Panc1 (cell line): ENCODE results near the gene WNT5B. TPM values are rescaled to one million over a fixed set of nuclear protein-coding genes. Genes with fewer than 3 reads are reported as not detected.

Source experiments
- ATAC-seq: fragments of 200-7000 bp; cut with Tn5 transposase; 2 replicates; pipeline ENCODE4 v1.9.1; 2020; ENCODE audit warnings: mild to moderate bottlenecking, moderate library complexity
- BruUV-seq: library from RNA; stranded (reverse); fragments of 400-500 nt; replicated peaks from 2 replicates; lab custom pipeline; 2021; lab: Mats Ljungman, UMichigan
- CTCF ChIA-PET: fragments of 300-600 bp; sonication (Branson Sonifier 250); formaldehyde crosslinking; loops from one replicate; lab custom pipeline; 2022; ENCODE audit warnings: antibody characterized with exemption; lab: Charles Lee
- POLR2A ChIA-PET: fragments of 300-600 bp; sonication (Branson Sonifier 250); formaldehyde crosslinking; loops from one replicate; lab custom pipeline; 2022; ENCODE audit warnings: antibody characterized with exemption; lab: Charles Lee
- DNase-seq: peaks from one replicate; pipeline ENCODE4 v3.0.0-alpha.2; 2010; ENCODE audit warnings: low read depth, low spot score
- H3K27ac ChIP-seq: 2 replicates; pipeline ENCODE4 v1.5.1; 2011; ENCODE audit warnings: mild to moderate bottlenecking, low read length, inconsistent platforms
- H3K27me3 ChIP-seq: fragments of 200-500 bp; sonication (Bioruptor generic); 2 replicates; pipeline ENCODE4 v1.6.0; 2014; ENCODE audit warnings: low read length, inconsistent platforms; ENCODE audit not compliant: control insufficient read depth, insufficient read depth
- H3K36me3 ChIP-seq: fragments of 200-500 bp; sonication (Bioruptor generic); 2 replicates; pipeline ENCODE4 v1.5.1; 2014; ENCODE audit warnings: inconsistent platforms, mild to moderate bottlenecking, low read length, moderate library complexity; ENCODE audit not compliant: control insufficient read depth, insufficient read depth
- H3K4me1 ChIP-seq: 2 replicates; pipeline ENCODE4 v1.5.1; 2011; ENCODE audit warnings: inconsistent platforms, mild to moderate bottlenecking, low read length, moderate library complexity; ENCODE audit not compliant: control insufficient read depth, insufficient read depth
- H3K4me3 ChIP-seq, 2 experiments: 2 replicates each; pipeline ENCODE4 v1.5.1; 2011 to 2012; ENCODE audit warnings: low read depth in 2 of 2, low read length in 2 of 2, mild to moderate bottlenecking in 2 of 2, inconsistent platforms in 1 of 2, moderate library complexity in 1 of 2
- H3K9me3 ChIP-seq: fragments of 200-500 bp; sonication (Bioruptor generic); 2 replicates; pipeline ENCODE4 v1.5.1; 2014; ENCODE audit warnings: low read depth, mild to moderate bottlenecking, inconsistent platforms, low read length, moderate library complexity; ENCODE audit not compliant: control insufficient read depth, insufficient read depth
- POLR2AphosphoS5 ChIP-seq: IDR thresholded peaks from 2 replicates; pipeline ENCODE4 v1.6.1; 2012; ENCODE audit warnings: mild to moderate bottlenecking, low read depth, low read length, moderate library complexity
- SIN3A ChIP-seq: IDR thresholded peaks from 2 replicates; pipeline ENCODE4 v1.6.1; 2012; ENCODE audit warnings: low read depth, mild to moderate bottlenecking, low read length, moderate library complexity, borderline replicate concordance; ENCODE audit not compliant: insufficient read depth
- TCF7L2 ChIP-seq: IDR thresholded peaks from 2 replicates; pipeline ENCODE4 v1.6.1; 2011; ENCODE audit warnings: mild to moderate bottlenecking, low read depth, low read length, inconsistent platforms
- in situ Hi-C: cut with HindIII; loops from 2 replicates; pipeline ENCODE4 v1.10.0; 2016; ENCODE audit warnings: low sequenced_read_pairs, low pct_unique_long_range_greater_than_20kb
- intact Hi-C: fragments of 100-400 bp; cut with micrococcal nuclease; formaldehyde crosslinking; loops from one replicate; pipeline ENCODE4 v1.10.0; 2022; ENCODE audit not compliant: unreplicated experiment
- total RNA-seq: library from RNA; stranded (reverse); gene quantifications from one replicate; pipeline ENCODE4 v1.2.1, GENCODE V29; 2021; ENCODE audit not compliant: unreplicated experiment
- TF ChIP-seq, protein P1 (sequence below): fragments of 450-650 bp; IDR thresholded peaks from 2 replicates; pipeline ENCODE4 v1.5.1; 2017; ENCODE audit warnings: mild to moderate bottlenecking
- TF ChIP-seq, protein P2 (sequence below), 2 experiments: IDR thresholded peaks; 2 replicates each; pipeline ENCODE4 v1.6.1; 2011 to 2012; ENCODE audit warnings: low read depth in 2 of 2, control low read depth in 1 of 2, low read length in 1 of 2, mild to moderate bottlenecking in 1 of 2, moderate library complexity in 1 of 2; ENCODE audit not compliant: insufficient read depth in 1 of 2

The WNT5B gene
- total RNA-seq, 1 experiment from 2014 or later = 36.9 TPM

DNA sequence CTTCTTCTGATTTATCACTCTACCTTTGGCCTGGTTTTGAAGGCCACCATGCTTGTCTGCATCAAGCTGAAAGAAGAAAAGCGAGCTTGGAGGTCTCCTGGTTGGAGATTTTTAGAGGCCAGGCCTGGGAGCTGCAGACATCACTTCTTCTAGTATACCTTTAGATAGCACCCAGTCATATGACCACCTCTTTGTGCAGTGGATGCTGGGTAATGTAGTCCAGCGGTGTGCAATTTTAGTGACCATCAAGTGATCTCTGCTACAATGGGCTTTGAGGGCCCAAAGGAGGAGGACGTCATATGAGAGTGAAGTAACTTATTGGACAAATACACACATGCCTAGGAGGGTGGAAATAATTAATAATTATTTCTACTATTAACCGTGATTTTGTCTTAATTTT lies 15.2 kb upstream of the WNT5B start:
- in situ Hi-C loops = no loop called here
- Histone ChIP-seq H3K36me3 (no peaks in the 10 kb centered on the region), H3K27ac (no peak overlapping the region), H3K9me3 (no peaks in the 10 kb centered on the region), H3K4me1 (peaks cover 4% of the 10 kb centered on the region; the same call in 1 of the 2 replicates), H3K27me3 (no peaks in the 10 kb centered on the region), H3K4me3 (no peak overlapping the region)
- TF ChIP-seq POLR2AphosphoS5 = no peak
- TF ChIP-seq, protein P1, sequence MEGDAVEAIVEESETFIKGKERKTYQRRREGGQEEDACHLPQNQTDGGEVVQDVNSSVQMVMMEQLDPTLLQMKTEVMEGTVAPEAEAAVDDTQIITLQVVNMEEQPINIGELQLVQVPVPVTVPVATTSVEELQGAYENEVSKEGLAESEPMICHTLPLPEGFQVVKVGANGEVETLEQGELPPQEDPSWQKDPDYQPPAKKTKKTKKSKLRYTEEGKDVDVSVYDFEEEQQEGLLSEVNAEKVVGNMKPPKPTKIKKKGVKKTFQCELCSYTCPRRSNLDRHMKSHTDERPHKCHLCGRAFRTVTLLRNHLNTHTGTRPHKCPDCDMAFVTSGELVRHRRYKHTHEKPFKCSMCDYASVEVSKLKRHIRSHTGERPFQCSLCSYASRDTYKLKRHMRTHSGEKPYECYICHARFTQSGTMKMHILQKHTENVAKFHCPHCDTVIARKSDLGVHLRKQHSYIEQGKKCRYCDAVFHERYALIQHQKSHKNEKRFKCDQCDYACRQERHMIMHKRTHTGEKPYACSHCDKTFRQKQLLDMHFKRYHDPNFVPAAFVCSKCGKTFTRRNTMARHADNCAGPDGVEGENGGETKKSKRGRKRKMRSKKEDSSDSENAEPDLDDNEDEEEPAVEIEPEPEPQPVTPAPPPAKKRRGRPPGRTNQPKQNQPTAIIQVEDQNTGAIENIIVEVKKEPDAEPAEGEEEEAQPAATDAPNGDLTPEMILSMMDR = no peak
- intact Hi-C loops = no loop called here
- ATAC-seq (peak; percentile 73; the same call in 1 of the 2 replicates), DNase-seq (no peak)
- ChIA-PET CTCF (no interaction called here), POLR2A (no interaction called here)
- BruUV-seq = no TSS peak

DNA sequence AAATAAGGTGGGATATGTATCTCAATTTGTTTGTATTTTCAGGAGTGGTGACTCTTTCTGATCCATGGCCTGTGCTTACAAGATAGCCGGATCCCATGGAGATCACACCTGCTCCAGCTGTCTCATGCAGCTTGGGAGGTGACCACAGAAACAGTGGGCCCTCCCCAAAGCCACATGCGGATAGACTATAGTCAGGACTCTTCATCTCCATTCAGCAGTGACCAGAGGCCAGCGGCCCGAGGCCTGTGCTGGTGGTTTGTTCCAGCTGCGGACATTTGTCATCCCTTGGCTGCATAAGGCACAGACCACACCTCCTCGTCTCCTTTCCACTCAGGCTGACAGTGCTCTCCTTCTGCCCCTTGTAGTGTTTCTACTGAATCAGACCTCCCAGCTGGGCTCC lies 14.7 kb upstream of the WNT5B start:
- peaks cover 4% of the 10 kb centered on the region; the same call in 1 of the 2 replicates for H3K4me1 ChIP-seq
- H3K4me3 ChIP-seq = no peak overlapping the region
- POLR2A ChIA-PET = no interaction called here
- TF ChIP-seq POLR2AphosphoS5 = no peak
- TF ChIP-seq, protein P1 = no peak
- TF ChIP-seq SIN3A = no peak
- TF ChIP-seq TCF7L2 = no peak
- TF ChIP-seq, protein P2, sequence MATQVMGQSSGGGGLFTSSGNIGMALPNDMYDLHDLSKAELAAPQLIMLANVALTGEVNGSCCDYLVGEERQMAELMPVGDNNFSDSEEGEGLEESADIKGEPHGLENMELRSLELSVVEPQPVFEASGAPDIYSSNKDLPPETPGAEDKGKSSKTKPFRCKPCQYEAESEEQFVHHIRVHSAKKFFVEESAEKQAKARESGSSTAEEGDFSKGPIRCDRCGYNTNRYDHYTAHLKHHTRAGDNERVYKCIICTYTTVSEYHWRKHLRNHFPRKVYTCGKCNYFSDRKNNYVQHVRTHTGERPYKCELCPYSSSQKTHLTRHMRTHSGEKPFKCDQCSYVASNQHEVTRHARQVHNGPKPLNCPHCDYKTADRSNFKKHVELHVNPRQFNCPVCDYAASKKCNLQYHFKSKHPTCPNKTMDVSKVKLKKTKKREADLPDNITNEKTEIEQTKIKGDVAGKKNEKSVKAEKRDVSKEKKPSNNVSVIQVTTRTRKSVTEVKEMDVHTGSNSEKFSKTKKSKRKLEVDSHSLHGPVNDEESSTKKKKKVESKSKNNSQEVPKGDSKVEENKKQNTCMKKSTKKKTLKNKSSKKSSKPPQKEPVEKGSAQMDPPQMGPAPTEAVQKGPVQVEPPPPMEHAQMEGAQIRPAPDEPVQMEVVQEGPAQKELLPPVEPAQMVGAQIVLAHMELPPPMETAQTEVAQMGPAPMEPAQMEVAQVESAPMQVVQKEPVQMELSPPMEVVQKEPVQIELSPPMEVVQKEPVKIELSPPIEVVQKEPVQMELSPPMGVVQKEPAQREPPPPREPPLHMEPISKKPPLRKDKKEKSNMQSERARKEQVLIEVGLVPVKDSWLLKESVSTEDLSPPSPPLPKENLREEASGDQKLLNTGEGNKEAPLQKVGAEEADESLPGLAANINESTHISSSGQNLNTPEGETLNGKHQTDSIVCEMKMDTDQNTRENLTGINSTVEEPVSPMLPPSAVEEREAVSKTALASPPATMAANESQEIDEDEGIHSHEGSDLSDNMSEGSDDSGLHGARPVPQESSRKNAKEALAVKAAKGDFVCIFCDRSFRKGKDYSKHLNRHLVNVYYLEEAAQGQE (IDR thresholded peaks at IDR 0.05; ENCODE audit: insufficient read depth in 1 of 2, low read depth in 2 of 2, low read length in 1 of 2) = no peak
- no TSS peak for BruUV-seq
- no peaks in the 10 kb centered on the region for H3K36me3 ChIP-seq
- H3K27ac ChIP-seq = no peak overlapping the region
- H3K9me3 ChIP-seq = no peaks in the 10 kb centered on the region
- in situ Hi-C loops (no loop called here), intact Hi-C loops (no loop called here)
- ATAC-seq (no peak), DNase-seq (no peak)
- no peaks in the 10 kb centered on the region for H3K27me3 ChIP-seq
- CTCF ChIA-PET = no interaction called here
